GM12865 (cell line): ENCODE results near the gene GMPPB.

Experiments used
- DNase-seq: peaks from one replicate; pipeline ENCODE4 v3.0.0; 2010; ENCODE audit warnings: low read depth
- H3K4me3 ChIP-seq: 2 replicates; pipeline ENCODE4 v1.5.1; 2011; ENCODE audit warnings: mild to moderate bottlenecking, low read depth, low read length, control low read depth
- CTCF ChIP-seq: IDR thresholded peaks from 2 replicates; pipeline ENCODE4 v1.5.1; 2011; ENCODE audit warnings: low read length, control low read depth, low read depth, inconsistent platforms; ENCODE audit not compliant: insufficient read depth; ENCODE audit errors: missing control alignments

GMPPB gene

GRCh38 chr3:49681232-49681522 lies 42.6 kb downstream of the GMPPB start:
- no peak for TF ChIP-seq CTCF
- no peak for DNase-seq
- H3K4me3 ChIP-seq: no peak overlapping the region

- no peak for DNase-seq
Measured at GRCh38 chr3:49680493-49681231, 43.1 kb downstream of the GMPPB start.

DNA sequence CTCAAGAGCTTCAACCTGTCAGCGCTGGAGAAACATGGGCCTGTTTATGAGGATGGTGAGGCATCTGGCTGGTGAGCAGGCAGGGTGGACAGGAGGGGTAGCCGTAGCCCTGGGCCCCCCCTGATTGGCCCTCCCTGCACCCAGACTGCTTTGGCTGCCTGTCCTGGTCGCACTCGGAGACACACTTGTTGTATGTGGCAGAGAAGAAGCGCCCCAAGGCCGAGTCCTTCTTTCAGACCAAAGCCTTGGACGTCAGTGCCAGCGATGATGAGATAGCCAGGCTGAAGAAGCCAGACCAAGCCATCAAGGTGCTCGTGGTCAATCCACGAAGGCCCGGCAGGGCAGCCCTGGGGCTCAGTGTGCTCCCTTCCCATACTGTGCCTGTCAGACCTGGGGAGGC lies 47.8 kb downstream of the GMPPB start:
- no peak for DNase-seq
- H3K4me3 ChIP-seq: no peak overlapping the region
- TF ChIP-seq CTCF: no peak

More at GRCh38 chr3:49680493-49681231, 43.1 kb downstream of the GMPPB start:
- H3K4me3 ChIP-seq: no peak overlapping the region
- no peak for TF ChIP-seq CTCF

- no peak for TF ChIP-seq CTCF
- peak overlapping the region; percentile 76 for H3K4me3 ChIP-seq
- DNase-seq: no peak
Measured at GRCh38 chr3:49674497-49674983, 49.2 kb downstream of the GMPPB start.

DNA sequence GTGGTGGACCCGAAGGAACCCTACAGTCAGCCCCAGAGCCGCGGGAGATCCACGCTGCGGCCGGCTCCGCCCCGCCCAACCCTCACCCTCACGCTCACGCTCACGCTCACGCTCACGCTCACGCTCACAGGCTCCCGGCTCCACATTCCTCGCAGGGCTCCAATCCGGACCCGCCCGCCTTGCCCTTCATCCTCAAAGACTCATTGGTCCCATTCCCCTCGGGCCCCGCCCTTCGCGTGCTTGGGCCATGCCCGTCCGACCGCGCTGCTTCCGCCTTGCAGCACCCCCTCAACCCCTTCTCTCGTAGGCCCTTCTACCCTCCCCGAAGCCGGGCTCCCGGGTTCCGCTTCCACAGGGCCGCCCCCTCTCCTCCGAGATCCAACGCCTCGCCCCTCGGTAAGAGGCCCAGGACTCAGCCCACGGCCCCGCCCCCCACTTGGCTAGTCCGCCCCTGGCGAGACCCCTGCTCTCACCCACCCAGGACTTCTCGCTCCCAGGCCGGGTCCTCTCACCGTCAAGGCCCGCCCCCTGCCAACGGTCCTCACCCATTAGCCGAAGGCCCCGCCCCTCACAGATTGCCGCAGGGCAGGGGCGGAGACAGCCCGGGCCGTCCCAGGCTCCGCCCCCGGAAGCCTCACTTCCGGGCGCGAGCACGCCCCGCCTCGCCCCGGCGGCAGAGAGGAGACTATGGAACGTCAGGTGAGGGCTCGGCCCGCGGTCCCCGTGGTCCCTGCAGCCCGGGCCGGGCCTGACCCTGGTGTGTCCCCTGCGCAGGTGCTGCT lies 49.8 kb downstream of the GMPPB start, which contains the start of gene APEH:
Gene APEH, plus strand, starts transcription at position 637 of the 782 bp plus-strand sequence. Its CDS starts 51 bp downstream, at position 688.
- DNase-seq: peak; percentile 99
- TF ChIP-seq CTCF: no peak
- H3K4me3 ChIP-seq: peak within 1 kb of the TSS; percentile 76

GRCh38 chr3:49673121-49673714 lies 50.5 kb downstream of the GMPPB start:
- peak; percentile 55 for DNase-seq
- no peak for TF ChIP-seq CTCF
- H3K4me3 ChIP-seq: peak overlapping the region; percentile 76
